ENCODE results near the gene PROSER3.

DNA sequence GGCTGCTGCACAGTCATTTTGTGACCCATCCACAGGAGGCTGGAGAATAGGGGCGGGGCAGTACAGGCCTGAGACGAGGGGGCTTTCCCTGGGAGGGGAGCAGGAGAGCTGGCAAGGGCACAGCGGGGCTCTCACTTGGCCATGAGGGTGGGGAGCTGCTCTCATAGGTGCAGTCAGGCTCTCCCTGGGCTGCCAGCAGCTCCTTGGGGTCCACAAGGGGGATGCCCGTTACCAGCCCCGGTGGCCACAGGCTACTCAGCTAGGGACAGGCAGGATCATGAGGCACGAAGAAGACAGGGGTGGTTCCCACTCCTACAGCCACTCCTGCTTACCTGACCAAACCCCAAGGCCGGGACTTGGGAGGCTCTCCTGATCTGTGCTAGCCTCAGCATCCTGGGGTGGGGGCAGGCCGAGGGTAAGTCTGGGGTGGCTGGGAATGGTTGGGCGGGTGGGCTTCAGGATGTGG, 33.9 kb downstream of the PROSER3 start:
- TF ChIP-seq CTCF (IDR thresholded peaks at IDR 0.05; ENCODE audit: low read depth, low read length) (no peak), POLR2A (IDR thresholded peaks at IDR 0.05; ENCODE audit: extremely low read depth, insufficient read length) (no peak), MAX (IDR thresholded peaks at IDR 0.05; ENCODE audit: low read depth, low read length) (no peak)

Data from NB4 (cell line).